GM19193 (cell line): ENCODE measurements around the gene BTBD7.

Experiments
- POLR2A ChIP-seq: IDR thresholded peaks from 4 replicates; pipeline ENCODE4 v1.6.1; 2011; ENCODE audit not compliant: insufficient read depth, insufficient read length; ENCODE audit errors: extremely low read depth

BTBD7 gene

GRCh38 chr14:93337143-93337753 is 4.4 kb upstream of the BTBD7 start:
- no peak for TF ChIP-seq POLR2A

- TF ChIP-seq POLR2A: no peak
These were observed 831 bp upstream of the BTBD7 start for GRCh38 chr14:93333631-93334103.

- TF ChIP-seq POLR2A: no peak
These were observed 411 bp downstream of the BTBD7 start for GRCh38 chr14:93332397-93332852.

- TF ChIP-seq POLR2A: no peak
These were observed 974 bp downstream of the BTBD7 start for GRCh38 chr14:93331728-93332396.

- TF ChIP-seq POLR2A: no peak
These were observed 1.7 kb downstream of the BTBD7 start for GRCh38 chr14:93331002-93331727.

- no peak for TF ChIP-seq POLR2A
These were observed 2.2 kb downstream of the BTBD7 start for GRCh38 chr14:93330609-93331000.

GRCh38 chr14:93329965-93330608 is 2.7 kb downstream of the BTBD7 start:
- no peak for TF ChIP-seq POLR2A

- no peak for TF ChIP-seq POLR2A
These were observed 4.3 kb downstream of the BTBD7 start for GRCh38 chr14:93328546-93328945.

GRCh38 chr14:93326196-93326595 is 6.6 kb downstream of the BTBD7 start:
- TF ChIP-seq POLR2A: no peak

GRCh38 chr14:93323600-93324174 is 9.1 kb downstream of the BTBD7 start:
- TF ChIP-seq POLR2A: no peak

GRCh38 chr14:93322929-93323599 is 9.8 kb downstream of the BTBD7 start:
- TF ChIP-seq POLR2A: no peak

- no peak for TF ChIP-seq POLR2A
These were observed 12.3 kb downstream of the BTBD7 start for GRCh38 chr14:93320489-93320888.

GRCh38 chr14:93319958-93320357 is 12.9 kb downstream of the BTBD7 start:
- TF ChIP-seq POLR2A: no peak

- no peak for TF ChIP-seq POLR2A
These were observed 13.3 kb downstream of the BTBD7 start for GRCh38 chr14:93319494-93319893.

- TF ChIP-seq POLR2A: no peak
These were observed 13.9 kb downstream of the BTBD7 start for GRCh38 chr14:93318927-93319326.
